ENCODE measurements around the gene OR2T33. TPM values are rescaled to one million over a fixed set of nuclear protein-coding genes. Genes with fewer than 3 reads are reported as not detected.

The OR2T33 gene
- total RNA-seq, 1 donor from 2014 or later: not detected

DNA sequence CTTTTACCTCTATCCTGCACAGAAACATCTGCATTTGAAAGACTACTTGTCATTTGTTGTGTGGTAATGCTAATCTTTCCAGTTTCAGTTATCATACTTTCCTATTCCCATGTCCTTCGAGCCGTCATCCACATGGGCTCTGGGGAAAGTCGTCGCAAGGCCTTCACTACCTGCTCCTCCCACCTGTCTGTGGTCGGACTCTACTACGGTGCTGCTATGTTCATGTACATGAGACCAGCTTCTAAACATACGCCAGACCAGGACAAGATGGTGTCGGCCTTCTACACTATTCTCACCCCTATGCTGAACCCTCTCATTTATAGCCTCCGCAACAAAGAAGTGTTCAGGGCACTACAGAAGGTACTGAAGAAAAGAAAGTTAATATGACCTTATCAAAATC, 38.3 kb downstream of the OR2T33 start:
- peaks cover 51% of the 10 kb centered on the region for H3K9me3 Mint-ChIP-seq (ENCODE audit: unreplicated experiment)
- H3K4me1 Mint-ChIP-seq (ENCODE audit: unreplicated experiment): no peaks in the 10 kb centered on the region
- DNase-seq (ENCODE audit: extremely low spot score, unreplicated experiment): no peak
- H3K36me3 Mint-ChIP-seq (ENCODE audit: unreplicated experiment): no peaks in the 10 kb centered on the region
- TF ChIP-seq, protein P1, sequence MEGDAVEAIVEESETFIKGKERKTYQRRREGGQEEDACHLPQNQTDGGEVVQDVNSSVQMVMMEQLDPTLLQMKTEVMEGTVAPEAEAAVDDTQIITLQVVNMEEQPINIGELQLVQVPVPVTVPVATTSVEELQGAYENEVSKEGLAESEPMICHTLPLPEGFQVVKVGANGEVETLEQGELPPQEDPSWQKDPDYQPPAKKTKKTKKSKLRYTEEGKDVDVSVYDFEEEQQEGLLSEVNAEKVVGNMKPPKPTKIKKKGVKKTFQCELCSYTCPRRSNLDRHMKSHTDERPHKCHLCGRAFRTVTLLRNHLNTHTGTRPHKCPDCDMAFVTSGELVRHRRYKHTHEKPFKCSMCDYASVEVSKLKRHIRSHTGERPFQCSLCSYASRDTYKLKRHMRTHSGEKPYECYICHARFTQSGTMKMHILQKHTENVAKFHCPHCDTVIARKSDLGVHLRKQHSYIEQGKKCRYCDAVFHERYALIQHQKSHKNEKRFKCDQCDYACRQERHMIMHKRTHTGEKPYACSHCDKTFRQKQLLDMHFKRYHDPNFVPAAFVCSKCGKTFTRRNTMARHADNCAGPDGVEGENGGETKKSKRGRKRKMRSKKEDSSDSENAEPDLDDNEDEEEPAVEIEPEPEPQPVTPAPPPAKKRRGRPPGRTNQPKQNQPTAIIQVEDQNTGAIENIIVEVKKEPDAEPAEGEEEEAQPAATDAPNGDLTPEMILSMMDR (IDR thresholded peaks at IDR 0.05): no peak
- no peaks in the 10 kb centered on the region for H3K27me3 Mint-ChIP-seq (ENCODE audit: unreplicated experiment)
- no peak overlapping the region for H3K4me3 Mint-ChIP-seq (ENCODE audit: unreplicated experiment)
- H3K27ac Mint-ChIP-seq (ENCODE audit: unreplicated experiment): no peak overlapping the region

DNA sequence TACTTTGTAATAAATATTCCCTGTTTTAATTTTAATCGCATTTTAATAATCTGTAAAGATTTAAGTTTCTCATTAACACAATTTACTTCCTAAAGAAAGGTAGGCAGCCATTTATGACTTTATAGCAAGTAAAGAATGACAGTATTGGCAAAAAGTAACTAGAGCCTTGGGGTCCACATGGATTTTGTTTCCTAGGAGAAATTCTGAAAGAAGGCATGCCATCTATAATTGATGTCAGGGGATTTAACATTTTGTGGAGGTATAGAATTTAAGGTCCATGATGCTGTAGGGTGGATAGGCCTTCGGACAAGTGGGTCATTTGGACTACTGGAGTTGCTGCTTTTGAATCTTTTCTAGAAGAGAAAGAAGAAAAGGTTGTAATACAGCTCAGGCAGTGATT, 46.7 kb downstream of the OR2T33 start, which contains the start of gene OR2M4:
Gene OR2M4, plus strand, starts transcription at position 301 of the 400 bp plus-strand sequence. CDS start 7,512 bp downstream, outside the sequence.
- H3K27me3 Mint-ChIP-seq (ENCODE audit: unreplicated experiment): no peaks in the 10 kb centered on the region
- DNase-seq (ENCODE audit: extremely low spot score, unreplicated experiment): no peak
- no peaks in the 10 kb centered on the region for H3K4me1 Mint-ChIP-seq (ENCODE audit: unreplicated experiment)
- H3K4me3 Mint-ChIP-seq (ENCODE audit: unreplicated experiment): no peak within 1 kb of the TSS
- no peak within 1 kb of the TSS for H3K27ac Mint-ChIP-seq (ENCODE audit: unreplicated experiment)
- TF ChIP-seq, protein P1 (IDR thresholded peaks at IDR 0.05): no peak
- H3K9me3 Mint-ChIP-seq (ENCODE audit: unreplicated experiment): peaks cover 53% of the 10 kb centered on the region
- H3K36me3 Mint-ChIP-seq (ENCODE audit: unreplicated experiment): no peaks in the 10 kb centered on the region

DNA sequence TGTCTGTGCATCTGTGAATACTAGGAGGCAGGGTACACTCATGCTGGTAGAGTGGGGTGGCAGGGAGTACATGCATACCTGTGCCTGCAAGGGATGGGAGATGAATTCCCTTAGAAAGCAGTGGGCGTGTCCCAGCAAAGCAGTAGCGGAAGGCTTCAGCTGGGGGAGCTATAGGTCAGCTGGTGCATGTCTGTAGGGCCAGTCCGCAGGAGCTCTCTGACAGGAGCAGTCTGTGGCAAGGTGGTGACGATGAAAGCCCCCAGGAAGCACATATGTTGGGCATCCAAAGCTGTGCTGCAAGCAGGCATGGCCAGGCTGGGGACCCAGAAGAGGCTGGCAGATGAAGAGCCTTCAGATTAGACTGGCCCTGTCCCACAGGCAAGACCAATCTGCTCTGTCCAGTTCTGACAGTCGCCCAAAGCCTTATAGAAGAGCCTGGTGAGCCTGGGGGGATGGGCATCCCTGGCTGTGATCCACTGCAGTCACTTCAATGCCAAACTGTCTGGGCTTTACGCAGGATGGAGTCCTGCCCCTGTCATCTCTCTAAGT, 48.3 kb downstream of the OR2T33 start:
- H3K36me3 Mint-ChIP-seq (ENCODE audit: unreplicated experiment): no peaks in the 10 kb centered on the region
- H3K9me3 Mint-ChIP-seq (ENCODE audit: unreplicated experiment): peaks cover 48% of the 10 kb centered on the region
- H3K27me3 Mint-ChIP-seq (ENCODE audit: unreplicated experiment): no peaks in the 10 kb centered on the region
- H3K4me3 Mint-ChIP-seq (ENCODE audit: unreplicated experiment): no peak overlapping the region
- DNase-seq (ENCODE audit: extremely low spot score, unreplicated experiment): no peak
- H3K4me1 Mint-ChIP-seq (ENCODE audit: unreplicated experiment): no peaks in the 10 kb centered on the region
- H3K27ac Mint-ChIP-seq (ENCODE audit: unreplicated experiment): no peak overlapping the region
- TF ChIP-seq, protein P1 (IDR thresholded peaks at IDR 0.05): no peak

DNA sequence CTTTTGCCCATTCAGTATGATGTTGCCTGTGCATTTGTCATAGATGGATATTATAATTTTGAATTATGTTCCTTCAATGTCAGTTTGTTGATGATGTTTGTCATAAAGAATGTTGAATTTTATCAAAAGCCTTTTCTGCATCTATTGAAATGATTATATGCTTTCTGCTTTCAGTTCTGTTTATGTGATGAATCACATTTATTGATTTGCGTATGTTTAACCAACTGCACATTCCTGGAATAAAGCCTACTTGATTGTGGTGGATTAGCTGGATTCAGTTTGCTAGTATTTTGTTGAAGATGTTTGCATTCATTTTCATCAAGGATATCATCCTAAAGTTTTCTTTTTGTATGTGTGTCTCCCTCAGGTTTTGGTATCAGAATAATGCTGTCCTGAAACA, 52.2 kb downstream of the OR2T33 start:
- no peak for DNase-seq (ENCODE audit: extremely low spot score, unreplicated experiment)
- Mint-ChIP-seq H3K4me3 (ENCODE audit: unreplicated experiment) (no peak overlapping the region), H3K27ac (ENCODE audit: unreplicated experiment) (no peak overlapping the region), H3K36me3 (ENCODE audit: unreplicated experiment) (no peaks in the 10 kb centered on the region), H3K9me3 (ENCODE audit: unreplicated experiment) (peaks cover 45% of the 10 kb centered on the region), H3K4me1 (ENCODE audit: unreplicated experiment) (no peaks in the 10 kb centered on the region), H3K27me3 (ENCODE audit: unreplicated experiment) (no peaks in the 10 kb centered on the region)
- TF ChIP-seq, protein P1 (IDR thresholded peaks at IDR 0.05): no peak

Other genes starting within 250 kb of the OR2T33 start
- 0.08 and 0.13 TPM in 2 replicates for gene OR2L2, start 247.9 kb downstream of the OR2T33 start, total RNA-seq
- gene OR2L3, start 231.1 kb downstream of the OR2T33 start, total RNA-seq: not detected in 2 replicates
- gene OR2L13, start 182.8 kb downstream of the OR2T33 start, total RNA-seq: not detected in 2 replicates
- gene OR2M5, start 132.8 kb downstream of the OR2T33 start, total RNA-seq: not detected in 2 replicates
- not detected in 2 replicates for gene OR2M2, start 103.2 kb downstream of the OR2T33 start, total RNA-seq
- not detected in 2 replicates for gene OR2M3, start 80.7 kb downstream of the OR2T33 start, total RNA-seq
- gene OR2M4, start 46.6 kb downstream of the OR2T33 start, total RNA-seq: not detected in 2 replicates
- not detected in 2 replicates for gene OR2T12, start 25.4 kb upstream of the OR2T33 start, total RNA-seq
- gene OR2M7, start 46.6 kb upstream of the OR2T33 start, total RNA-seq: not detected in 2 replicates
- gene OR14C36, start 70.8 kb upstream of the OR2T33 start, total RNA-seq: not detected in 2 replicates
- gene OR2T4, start 83.7 kb upstream of the OR2T33 start, total RNA-seq: not detected in 2 replicates
- gene OR2T6, start 97.8 kb upstream of the OR2T33 start, total RNA-seq: not detected in 2 replicates
- gene OR2T1, start 125.1 kb upstream of the OR2T33 start, total RNA-seq: not detected in 2 replicates
- not detected in 2 replicates for gene OR2T2, start 167.7 kb upstream of the OR2T33 start, total RNA-seq
- gene OR2T3, start 195.4 kb upstream of the OR2T33 start, total RNA-seq: not detected in 2 replicates
- gene OR2T5, start 210.6 kb upstream of the OR2T33 start, total RNA-seq: not detected in 2 replicates
- not detected in 2 replicates for gene OR2G6, start 230.1 kb upstream of the OR2T33 start, total RNA-seq